Right hindlimb (tissue), 1 donor: ENCODE results near the gene KIF2C.
"Not testable (repeated sequence)": the region's sequence is repeated elsewhere in the genome, so short reads cannot be mapped to it uniquely, and the experiment has no call there.

Experiments used
- DNase-seq: peaks from one replicate; pipeline ENCODE4 v3.0.0-alpha.2; 2018

The KIF2C gene

GRCh38 chr1:44720281-44720680 lies 19.4 kb upstream of the KIF2C start:
- DNase-seq, result no peak

DNA sequence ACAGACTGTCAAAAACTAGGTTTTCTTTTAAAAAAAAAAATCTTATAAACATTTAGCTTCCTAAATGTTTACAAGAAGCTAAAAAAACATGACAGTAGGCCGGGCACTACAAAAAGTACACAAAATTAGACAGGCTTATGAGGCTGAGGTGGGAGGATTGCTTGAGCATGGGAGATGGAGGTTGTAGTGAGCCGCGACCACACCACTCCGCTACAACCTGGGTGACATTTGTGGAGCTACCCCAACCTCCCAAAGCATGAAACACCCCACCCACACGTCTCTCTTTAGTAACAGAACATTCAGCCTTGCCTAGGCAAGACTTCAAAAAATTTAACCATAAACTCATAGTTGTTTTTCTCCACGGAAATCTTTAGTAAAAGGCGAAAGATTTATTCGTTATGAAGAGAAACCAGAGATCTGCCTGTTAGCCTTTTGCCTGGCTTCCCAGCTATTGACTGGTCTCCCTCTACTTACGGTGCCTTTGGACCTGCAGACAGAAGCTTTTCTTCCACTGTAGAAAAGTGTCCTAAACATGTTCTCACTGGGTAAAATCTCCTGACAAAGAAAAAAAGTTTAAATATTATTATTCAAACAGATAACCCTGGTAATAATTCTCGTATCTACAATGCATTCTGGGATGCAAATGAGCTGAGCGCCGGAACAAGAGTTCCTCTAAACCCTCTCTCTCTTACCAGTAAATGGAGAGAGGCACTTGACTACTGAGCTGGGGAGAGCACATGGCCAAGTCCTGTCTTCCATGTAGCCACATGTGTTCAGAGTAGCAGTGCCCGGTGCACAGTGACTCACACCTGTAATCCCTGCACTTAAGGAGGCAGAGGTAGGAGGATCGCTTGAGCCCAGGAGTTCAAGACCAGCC lies 17.9 kb upstream of the KIF2C start:
- no peak for DNase-seq

GRCh38 chr1:44723064-44723463 lies 16.6 kb upstream of the KIF2C start:
- DNase-seq, result no peak

DNA sequence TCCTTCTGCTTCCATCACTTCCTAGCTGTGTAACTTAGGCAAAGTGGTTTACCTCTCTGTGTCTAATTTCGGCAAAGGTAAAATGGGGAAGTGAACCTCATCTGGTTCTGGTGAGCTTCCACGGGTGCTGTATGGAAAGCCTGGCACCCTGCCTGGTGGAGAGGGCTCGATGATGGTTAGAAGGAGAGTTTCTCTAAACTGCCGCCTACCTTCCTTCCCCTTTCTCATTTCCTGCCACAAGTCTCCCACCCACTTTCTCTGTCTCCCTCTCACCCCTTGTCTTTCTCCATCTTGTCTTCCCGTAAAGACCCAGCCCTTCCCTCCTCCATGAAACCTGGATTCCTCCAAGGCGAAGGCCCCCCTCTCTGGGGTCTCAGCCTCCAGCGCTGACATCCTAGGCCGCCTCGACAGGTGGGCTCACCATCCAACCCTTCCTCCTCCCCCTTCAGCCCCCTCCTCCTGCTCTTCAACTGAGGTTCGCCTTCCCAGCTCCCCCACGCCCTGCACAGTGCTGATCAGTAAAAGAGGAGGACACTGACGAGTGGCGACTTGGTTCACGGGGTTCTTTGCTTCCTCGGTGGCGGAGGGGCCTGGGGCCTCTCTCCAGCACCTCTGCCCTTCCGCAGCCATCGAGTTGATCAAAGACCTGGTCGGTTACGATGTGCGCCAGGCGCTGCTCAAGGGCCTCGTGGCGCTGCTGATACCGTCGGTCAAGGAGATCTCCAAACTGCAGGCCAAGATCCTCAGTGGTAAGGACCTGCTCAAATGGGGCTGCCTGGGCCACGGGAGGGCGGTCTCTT lies 15.9 kb upstream of the KIF2C start:
- no peak for DNase-seq

DNA sequence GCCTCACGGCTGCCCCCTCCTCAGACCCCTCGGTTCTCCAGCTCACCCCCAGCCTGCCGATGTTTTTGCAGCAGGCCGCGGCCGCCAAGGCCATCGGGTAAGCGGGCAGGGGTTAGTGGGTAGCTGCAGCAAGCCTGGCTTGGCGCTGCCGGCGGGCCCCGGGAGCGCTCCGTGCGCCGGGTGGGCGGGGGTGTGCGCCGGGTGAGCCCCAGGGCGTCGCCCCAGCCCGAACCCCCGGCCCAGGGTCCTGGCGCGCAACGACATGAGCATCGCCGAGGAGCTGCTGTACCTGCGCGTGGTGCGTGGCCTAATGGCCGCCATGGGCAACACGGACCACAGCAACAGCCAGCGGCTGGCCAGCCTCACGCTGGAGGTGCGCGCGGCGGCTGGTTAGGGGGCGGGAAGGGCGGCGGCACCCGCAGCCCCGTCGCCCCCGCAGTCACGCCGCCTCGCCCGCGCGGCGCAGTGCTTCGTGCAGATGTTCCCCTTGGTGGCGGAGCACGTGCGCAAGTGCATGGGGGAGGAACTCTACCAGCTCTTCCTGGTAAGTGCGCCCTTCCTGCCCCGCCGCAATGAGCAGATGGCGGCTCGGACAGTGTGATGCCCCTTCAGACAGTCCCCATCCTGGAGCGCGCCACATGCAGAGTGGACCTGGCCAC lies 15.2 kb upstream of the KIF2C start:
- no peak for DNase-seq

- no peak for DNase-seq
Measured at GRCh38 chr1:44724955-44725698, 14.5 kb upstream of the KIF2C start.

- DNase-seq, result peak; percentile 94
Measured at GRCh38 chr1:44730741-44731512, 8.7 kb upstream of the KIF2C start, which contains the start of gene RNU5D-1. RNU5D-1 (minus strand) TSS chr1:44731170.

DNA sequence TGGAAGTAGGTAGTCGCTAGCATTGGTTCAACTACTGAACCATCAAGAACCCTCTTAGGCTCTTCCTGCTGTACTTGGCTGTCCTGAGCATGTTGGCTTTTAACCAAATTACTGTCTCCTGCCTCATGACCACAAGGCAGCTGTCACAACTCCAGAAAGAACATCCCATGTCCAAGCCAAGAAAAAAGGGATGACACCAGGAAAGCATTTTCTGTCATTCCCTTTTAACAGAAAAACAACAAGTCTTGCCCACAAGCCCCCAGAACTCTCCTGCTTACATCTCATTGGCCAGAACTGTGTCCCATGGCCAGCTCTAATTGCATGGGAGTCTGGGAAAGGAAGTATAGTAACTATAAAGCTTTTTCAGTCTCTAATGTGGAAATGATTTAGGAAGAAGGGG lies 6.3 kb upstream of the KIF2C start:
- DNase-seq, result no peak

DNA sequence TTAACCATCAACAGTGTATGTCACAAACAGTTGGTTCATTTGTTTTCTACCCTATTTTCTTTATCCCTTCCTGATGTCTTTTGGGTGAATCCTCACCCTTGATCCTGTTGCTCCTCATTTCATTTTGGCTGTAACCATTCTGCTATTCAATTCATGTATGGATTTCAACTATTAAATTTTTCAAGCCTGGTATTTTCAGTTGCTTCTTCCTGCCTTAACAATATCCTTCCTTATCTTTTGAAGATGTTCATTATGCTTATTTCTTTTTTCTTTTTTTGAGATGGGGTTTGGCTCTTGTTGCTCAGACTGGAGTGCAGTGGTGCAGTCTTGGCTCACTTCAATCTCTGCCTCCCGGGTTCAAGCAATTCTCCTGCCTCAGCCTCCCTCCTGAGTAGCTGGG lies 5.9 kb upstream of the KIF2C start:
- DNase-seq, result no peak

GRCh38 chr1:44735992-44736391 lies 3.6 kb upstream of the KIF2C start:
- no peak for DNase-seq

DNA sequence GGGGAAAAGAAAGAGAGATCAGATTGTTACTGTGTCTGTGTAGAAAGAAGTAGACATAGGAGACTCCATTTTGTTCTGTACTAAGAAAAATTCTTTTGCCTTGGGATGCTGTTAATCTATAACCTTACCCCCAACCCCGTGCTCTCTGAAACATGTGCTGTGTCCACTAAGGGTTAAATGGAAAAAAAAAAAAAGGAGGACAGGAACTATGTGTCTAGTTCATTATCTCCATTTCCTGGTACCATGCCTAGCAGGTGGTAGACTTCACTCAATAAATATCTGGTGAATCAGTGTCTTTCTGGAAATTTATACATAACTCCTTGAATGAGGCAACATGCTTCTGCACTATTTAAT lies 707 bp upstream of the KIF2C start:
- not testable (repeated sequence) for DNase-seq

DNA sequence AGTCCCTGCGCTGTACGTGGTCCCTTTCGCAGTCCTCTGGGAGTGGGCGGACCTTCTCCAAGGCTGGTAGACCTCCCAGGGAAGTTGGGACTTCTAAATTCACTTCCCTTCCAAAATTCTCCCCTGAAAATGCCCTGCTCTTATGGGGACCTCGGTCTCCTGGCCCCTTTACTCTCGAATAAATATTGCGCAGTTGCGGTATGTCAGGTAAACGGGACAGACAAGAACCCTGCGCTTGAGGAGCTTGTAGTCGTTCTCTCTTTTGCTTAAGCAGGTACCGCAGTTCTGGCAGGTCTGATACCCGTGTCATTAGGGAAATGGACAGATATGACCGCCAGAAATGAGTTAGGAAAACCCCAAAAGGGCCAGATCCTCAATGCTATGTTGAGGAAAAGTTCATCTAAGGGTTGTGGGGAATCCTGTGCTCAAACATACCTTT lies 561 bp downstream of the KIF2C start:
- no peak for DNase-seq

DNA sequence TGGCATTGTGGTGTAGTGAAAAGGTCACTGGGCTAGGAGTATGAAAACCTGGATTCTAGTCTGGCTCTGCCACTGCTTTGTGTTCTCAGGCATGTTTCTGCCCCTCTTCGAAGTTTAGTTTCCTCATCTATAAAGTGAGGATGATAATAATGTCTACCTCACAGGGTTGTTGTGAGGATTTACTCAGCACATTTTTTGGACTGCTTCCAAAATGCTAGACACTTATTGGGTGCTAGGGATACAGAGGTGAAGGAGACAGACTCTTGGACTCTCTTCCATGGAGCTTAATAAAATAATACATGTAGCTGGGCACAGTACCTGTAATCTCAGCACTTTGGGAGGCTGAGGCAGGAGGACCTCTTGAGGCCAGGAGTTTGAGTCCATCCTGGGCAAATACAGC lies 3.6 kb downstream of the KIF2C start:
- DNase-seq, result no peak

DNA sequence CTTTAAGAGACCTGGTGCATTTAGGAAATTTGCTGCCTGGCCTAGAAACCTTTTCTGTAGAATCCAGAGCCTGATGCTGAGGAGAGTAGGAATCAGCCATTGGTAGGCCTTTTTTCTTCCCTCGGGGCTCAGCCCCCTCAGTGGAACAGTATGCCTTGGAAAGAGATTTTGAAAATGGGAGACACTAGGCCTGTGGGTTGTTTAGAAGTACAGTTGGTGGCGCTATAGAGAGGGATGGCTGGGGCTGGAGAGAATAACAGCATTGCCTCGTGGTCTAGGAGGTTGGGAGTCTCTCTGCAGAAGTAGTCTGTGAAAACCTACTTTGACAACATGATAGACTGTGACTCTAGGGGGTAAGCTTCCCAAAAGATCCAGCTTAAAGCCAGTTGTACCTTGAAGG lies 8.2 kb downstream of the KIF2C start:
- DNase-seq, result no peak

GRCh38 chr1:44757420-44757819 lies 17.8 kb downstream of the KIF2C start:
- DNase-seq, result no peak

DNA sequence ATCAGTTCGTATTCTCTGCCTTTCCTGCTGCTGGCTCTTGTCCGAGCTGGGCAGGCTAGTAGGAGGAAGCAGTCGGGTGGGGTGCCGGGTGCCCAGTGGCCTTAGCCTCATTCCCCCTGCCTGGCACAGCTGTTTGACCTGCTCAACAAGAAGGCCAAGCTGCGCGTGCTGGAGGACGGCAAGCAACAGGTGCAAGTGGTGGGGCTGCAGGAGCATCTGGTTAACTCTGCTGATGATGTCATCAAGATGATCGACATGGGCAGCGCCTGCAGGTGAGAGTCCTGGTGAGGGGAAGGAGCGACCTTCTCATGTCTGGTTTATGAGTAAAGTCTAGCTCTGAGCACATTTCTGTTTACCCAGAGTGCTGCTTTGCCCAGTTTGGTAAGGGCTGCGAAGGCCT lies 19.4 kb downstream of the KIF2C start:
- DNase-seq, result no peak

GRCh38 chr1:44760876-44761275 lies 21.2 kb downstream of the KIF2C start:
- no peak for DNase-seq

- not testable (repeated sequence) for DNase-seq
Measured at GRCh38 chr1:44766421-44766820, 26.8 kb downstream of the KIF2C start.

DNA sequence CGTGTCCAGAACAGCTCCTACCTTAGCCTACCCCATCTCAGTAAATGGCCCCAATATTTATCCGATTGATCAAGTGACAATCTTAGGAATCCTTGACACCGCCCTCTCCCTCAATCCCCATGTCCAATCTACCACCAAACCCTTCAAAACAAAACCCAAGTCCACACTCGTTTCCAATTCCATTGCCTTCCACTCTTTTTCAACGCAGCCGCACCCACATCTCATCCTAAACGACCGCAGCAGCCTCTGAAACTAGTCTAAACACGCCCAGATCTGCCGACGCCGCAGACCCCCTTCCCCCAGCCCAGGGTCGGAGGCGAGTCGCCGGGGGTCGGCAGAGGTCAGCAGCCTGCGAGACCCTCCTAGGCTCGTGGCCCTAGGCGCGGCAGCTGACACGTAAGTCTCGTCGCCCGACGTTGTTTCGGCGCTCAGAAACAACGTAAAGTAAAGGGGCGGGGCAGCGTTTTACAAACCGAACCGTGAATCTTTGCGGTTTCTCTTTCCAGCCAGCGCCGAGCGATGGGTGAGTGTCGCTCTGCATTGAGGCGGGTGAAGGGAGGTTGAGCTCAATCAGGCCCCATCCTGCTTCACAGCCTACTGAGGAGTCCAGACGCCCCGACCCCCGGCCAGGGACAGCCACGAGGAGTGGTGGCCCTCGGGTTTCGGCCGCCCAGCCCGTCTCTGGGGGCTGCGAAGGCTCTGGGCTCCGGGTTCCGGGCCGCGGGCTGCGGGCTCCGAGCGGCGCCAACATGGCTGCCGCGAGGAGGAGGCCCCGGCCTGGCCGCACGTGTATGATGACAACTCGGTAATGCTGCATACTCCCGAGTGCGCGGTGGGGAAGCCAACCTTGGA lies 35.7 kb downstream of the KIF2C start, which contains the start of gene RPS8:
Gene RPS8, plus strand, starts transcription at position 463 of the 852 bp plus-strand sequence. Its CDS starts 57 bp downstream, at position 520.
- DNase-seq, result peak; percentile 95

GRCh38 chr1:44775930-44776729 lies 36.5 kb downstream of the KIF2C start:
- DNase-seq, result no peak
